H9 (cell line): Measurements from ENCODE around the gene SMAD3. TPM values are rescaled to one million over a fixed set of nuclear protein-coding genes. Genes with fewer than 3 reads are reported as not detected.

Experiments used
- DNase-seq: peaks from one replicate; pipeline ENCODE4 v3.0.0-alpha.2; 2017
- H2AFZ ChIP-seq: one replicate; pipeline ENCODE4 v1.6.1; 2013; ENCODE audit warnings: mild to moderate bottlenecking, low read length, control low read depth, moderate library complexity
- H2AK5ac ChIP-seq: 2 replicates; pipeline ENCODE4 v1.6.1; 2013; ENCODE audit warnings: low read length, control low read depth, mixed read lengths; ENCODE audit not compliant: insufficient read length
- H2BK120ac ChIP-seq: one replicate; pipeline ENCODE4 v1.6.1; 2013; ENCODE audit warnings: low read depth, mild to moderate bottlenecking, low read length, control low read depth, inconsistent platforms; ENCODE audit not compliant: poor library complexity, severe bottlenecking
- H2BK12ac ChIP-seq: 2 replicates; pipeline ENCODE4 v1.6.1; 2013; ENCODE audit warnings: low read length, control low read depth, mixed read lengths, low read depth; ENCODE audit not compliant: insufficient read length
- H2BK15ac ChIP-seq: 2 replicates; pipeline ENCODE4 v1.6.1; 2013; ENCODE audit warnings: low read depth, low read length, control low read depth
- H2BK20ac ChIP-seq: one replicate; pipeline ENCODE4 v1.6.1; 2013; ENCODE audit warnings: low read depth, mild to moderate bottlenecking, low read length, control low read depth, inconsistent platforms; ENCODE audit not compliant: poor library complexity, severe bottlenecking
- H2BK5ac ChIP-seq: 2 replicates; pipeline ENCODE4 v1.6.1; 2013; ENCODE audit warnings: low read length, control low read depth, mixed read lengths; ENCODE audit not compliant: insufficient read length
- H3K14ac ChIP-seq: 2 replicates; pipeline ENCODE4 v1.6.1; 2013; ENCODE audit warnings: low read length, control low read depth; ENCODE audit not compliant: insufficient read depth
- H3K18ac ChIP-seq: 2 replicates; pipeline ENCODE4 v1.6.1; 2013; ENCODE audit warnings: low read depth, mild to moderate bottlenecking, mixed read lengths, low read length, control low read depth; ENCODE audit not compliant: insufficient read length
- H3K23ac ChIP-seq: 2 replicates; pipeline ENCODE4 v1.6.1; 2013; ENCODE audit warnings: low read length, control low read depth, mixed read lengths, low read depth; ENCODE audit not compliant: insufficient read length
- H3K23me2 ChIP-seq: 2 replicates; pipeline ENCODE4 v1.6.1; 2013; ENCODE audit warnings: low read depth, mild to moderate bottlenecking, mixed read lengths, low read length, control low read depth; ENCODE audit not compliant: insufficient read length, poor library complexity, severe bottlenecking
- H3K27ac ChIP-seq: 2 replicates; pipeline ENCODE4 v1.5.1; 2013; ENCODE audit warnings: low read length, control low read depth, mixed read lengths, low read depth; ENCODE audit not compliant: insufficient read length
- H3K27me3 ChIP-seq: 2 replicates; pipeline ENCODE4 v1.6.1; 2013; ENCODE audit warnings: low read length, control low read depth, inconsistent platforms; ENCODE audit not compliant: insufficient read depth
- H3K4ac ChIP-seq: 2 replicates; pipeline ENCODE4 v1.6.1; 2013; ENCODE audit warnings: low read depth, mild to moderate bottlenecking, control low read depth, inconsistent platforms, low read length, moderate library complexity
- H3K4me1 ChIP-seq: 2 replicates; pipeline ENCODE4 v1.6.1; 2013; ENCODE audit warnings: low read length, control low read depth, inconsistent platforms; ENCODE audit not compliant: insufficient read depth
- H3K4me2 ChIP-seq: 2 replicates; pipeline ENCODE4 v1.6.1; 2013; ENCODE audit warnings: low read length, control low read depth, mixed read lengths; ENCODE audit not compliant: insufficient read length, insufficient read depth
- H3K56ac ChIP-seq: 2 replicates; pipeline ENCODE4 v1.6.1; 2013; ENCODE audit warnings: low read depth, mild to moderate bottlenecking, mixed read lengths, low read length, control low read depth; ENCODE audit not compliant: insufficient read length
- H3K79me1 ChIP-seq: 2 replicates; pipeline ENCODE4 v1.6.1; 2013; ENCODE audit warnings: low read depth, mild to moderate bottlenecking, moderate library complexity, low read length, control low read depth, inconsistent platforms; ENCODE audit not compliant: insufficient read depth, poor library complexity, severe bottlenecking
- H3K79me2 ChIP-seq: 2 replicates; pipeline ENCODE4 v1.6.1; 2013; ENCODE audit warnings: low read length, control low read depth, inconsistent platforms; ENCODE audit not compliant: insufficient read depth
- H3K9ac ChIP-seq: 2 replicates; pipeline ENCODE4 v1.6.1; 2013; ENCODE audit warnings: low read length, control low read depth, mixed read lengths; ENCODE audit not compliant: insufficient read length; ENCODE audit errors: extremely low read depth
- H3K9me3 ChIP-seq: one replicate; pipeline ENCODE4 v1.6.1; 2013; ENCODE audit warnings: low read depth, low read length, inconsistent platforms; ENCODE audit not compliant: control insufficient read depth
- H3T11ph ChIP-seq: one replicate; pipeline ENCODE4 v1.6.1; 2013; ENCODE audit warnings: mild to moderate bottlenecking, low read length, control low read depth, inconsistent platforms
- H4K20me1 ChIP-seq: one replicate; pipeline ENCODE4 v1.6.1; 2013; ENCODE audit not compliant: control insufficient read depth, insufficient read length, insufficient read depth
- H4K5ac ChIP-seq: 2 replicates; pipeline ENCODE4 v1.6.1; 2013; ENCODE audit warnings: low read depth, mild to moderate bottlenecking, mixed read lengths, low read length, control low read depth; ENCODE audit not compliant: insufficient read length
- H4K8ac ChIP-seq: replicated peaks from 2 replicates; pipeline ENCODE4 v1.6.1; 2013; ENCODE audit warnings: low read length, control low read depth, mixed read lengths, low read depth; ENCODE audit not compliant: insufficient read length
- H4K91ac ChIP-seq: 2 replicates; pipeline ENCODE4 v1.6.1; 2013; ENCODE audit warnings: low read depth, mild to moderate bottlenecking, moderate library complexity, mixed read lengths, low read length, control low read depth; ENCODE audit not compliant: insufficient read length
- H3K27ac Mint-ChIP-seq, 3 experiments: 2 replicates in 2 of 3; 3 replicates in 1 of 3; pipeline ENCODE4 v1.8.0; 2020 to 2021; ENCODE audit warnings: mixed read lengths in 3 of 3, mild to moderate bottlenecking in 1 of 3, moderate library complexity in 1 of 3
- H3K27me3 Mint-ChIP-seq: 2 replicates; pipeline ENCODE4 v1.8.0; 2021; ENCODE audit warnings: low read depth, mild to moderate bottlenecking, moderate library complexity, mixed read lengths
- H3K36me3 Mint-ChIP-seq, 3 experiments: 2 replicates in 2 of 3; 3 replicates in 1 of 3; pipeline ENCODE4 v1.8.0; 2020 to 2021; ENCODE audit warnings: low read depth in 3 of 3, mixed read lengths in 3 of 3; ENCODE audit not compliant: insufficient read depth in 1 of 3
- H3K4me1 Mint-ChIP-seq, 2 experiments: 2 replicates each; pipeline ENCODE4 v1.8.0; 2020; ENCODE audit warnings: mixed read lengths in 2 of 2
- H3K4me3 Mint-ChIP-seq, 2 experiments: 2 replicates in 1 of 2; 3 replicates in 1 of 2; pipeline ENCODE4 v1.8.0; 2020 to 2021; ENCODE audit warnings: mild to moderate bottlenecking in 2 of 2, mixed read lengths in 2 of 2, moderate library complexity in 1 of 2
- H3K9me3 Mint-ChIP-seq, 2 experiments: 2 replicates in 1 of 2; 3 replicates in 1 of 2; pipeline ENCODE4 v1.8.0; 2020; ENCODE audit warnings: mild to moderate bottlenecking in 2 of 2, mixed read lengths in 2 of 2, moderate library complexity in 1 of 2
- CTCF ChIP-seq: fragments of 200-600 bp; sonication (generic); conservative IDR thresholded peaks from 3 replicates; pipeline ENCODE4 v1.8.0; 2021; ENCODE audit warnings: antibody characterized with exemption, mild to moderate bottlenecking
- WGBS: extraction: QIAGEN DNeasy Blood & Tissue Kit; methylation state at CpG from one replicate; pipeline ENCODE4 v1.1.7; 2013; ENCODE audit warnings: missing lambda C conversion rate, low lambda C conversion rate, mixed read lengths; ENCODE audit not compliant: insufficient read length; ENCODE audit errors: extremely low coverage; 5-methylcytosine and 5-hydroxymethylcytosine counted together
- total RNA-seq: library from RNA; stranded (reverse); gene quantifications from 2 replicates; pipeline ENCODE4 v1.2.1, GENCODE V29; 2021

SMAD3 gene
- total RNA-seq, 1 experiment from 2014 or later, result 26.7 TPM

GRCh38 chr15:67170143-67170925, 104.9 kb downstream of the SMAD3 start:
- H3K79me2 ChIP-seq, result no peaks in the 10 kb centered on the region
- H2AK5ac ChIP-seq, result no peak overlapping the region
- TF ChIP-seq CTCF, result no peak
- no CpG with 5 or more reads among the region's 12 CpGs for WGBS
- no peak for DNase-seq
- H2BK120ac ChIP-seq, result no peak overlapping the region
- H3K36me3 Mint-ChIP-seq, result peaks cover 10 to 55% (median 21%) of the 10 kb centered on the region in 3 experiments
- H3K9me3 ChIP-seq, result no peaks in the 10 kb centered on the region
- no peak overlapping the region for H3T11ph ChIP-seq
- no peak overlapping the region for H3K56ac ChIP-seq
- H3K4me2 ChIP-seq, result no peak overlapping the region
- H3K9ac ChIP-seq, result no peak overlapping the region
- no peaks in the 10 kb centered on the region for H3K79me1 ChIP-seq
- H2BK20ac ChIP-seq, result no peak overlapping the region
- no peak overlapping the region for H3K23ac ChIP-seq
- H3K4me1 ChIP-seq, result peaks cover 12% of the 10 kb centered on the region; the same call in 1 of the 2 replicates
- H3K27me3 Mint-ChIP-seq, result no peaks in the 10 kb centered on the region
- no peak overlapping the region for H3K4ac ChIP-seq
- no peak overlapping the region for H3K27ac ChIP-seq
- no peak overlapping the region for H4K8ac ChIP-seq
- no peaks in the 10 kb centered on the region for H4K20me1 ChIP-seq
- H3K14ac ChIP-seq, result no peak overlapping the region
- no peak overlapping the region for H2BK12ac ChIP-seq
- no peaks in the 10 kb centered on the region; a peak in 1 of 5 replicates for H3K9me3 Mint-ChIP-seq
- no peak overlapping the region for H2BK5ac ChIP-seq
- H2BK15ac ChIP-seq, result no peak overlapping the region
- H3K4me1 Mint-ChIP-seq, result peaks cover 47 to 54% of the 10 kb centered on the region in 2 experiments
- H3K4me3 Mint-ChIP-seq, result no peak overlapping the region
- no peak overlapping the region for H4K5ac ChIP-seq
- H3K23me2 ChIP-seq, result no peaks in the 10 kb centered on the region
- H3K18ac ChIP-seq, result no peak overlapping the region
- H3K27me3 ChIP-seq, result no peaks in the 10 kb centered on the region
- H4K91ac ChIP-seq, result no peak overlapping the region
- peak overlapping the region in 1 of 3 experiments; percentile 22; a peak in 1 of 7 replicates for H3K27ac Mint-ChIP-seq
- no peak overlapping the region for H2AFZ ChIP-seq
